Ascending aorta (tissue), 2 donors: Measurements from ENCODE around the gene UBQLNL. TPM values are rescaled to one million over a fixed set of nuclear protein-coding genes. Genes with fewer than 3 reads are reported as not detected.

Experiments used
- DNase-seq, 2 donors: peaks; one replicate each; pipeline ENCODE4 v3.0.0-alpha.2; 2019; ENCODE audit warnings: low spot score in 2 of 2
- H3K27ac ChIP-seq, 2 donors: fragments of 200-600 bp; sonication (generic); one replicate each; pipeline ENCODE4 v1.5.1; 2016 to 2017; ENCODE audit warnings: mild to moderate bottlenecking in 1 of 2
- H3K27me3 ChIP-seq: fragments of 200-600 bp; sonication (generic); one replicate; pipeline ENCODE4 v1.5.1; 2017
- H3K36me3 ChIP-seq, 2 donors: fragments of 200-600 bp; sonication (generic); one replicate each; pipeline ENCODE4 v1.5.1; 2016
- H3K4me1 ChIP-seq, 2 donors: fragments of 200-600 bp; sonication (generic); one replicate each; pipeline ENCODE4 v1.5.1; 2016 to 2017; ENCODE audit warnings: mild to moderate bottlenecking in 1 of 2
- H3K4me3 ChIP-seq, 2 donors: fragments of 200-600 bp; sonication (generic); one replicate each; pipeline ENCODE4 v1.5.1; 2016 to 2017; ENCODE audit warnings: mild to moderate bottlenecking in 1 of 2
- H3K9me3 ChIP-seq, 2 donors: fragments of 200-600 bp; sonication (generic); one replicate each; pipeline ENCODE4 v1.5.1; 2016
- intact Hi-C: fragments of 100-400 bp; cut with DNase I; formaldehyde crosslinking; loops from one replicate; pipeline ENCODE4 v1.15.1; 2023
- total RNA-seq: library from RNA; depleted of rRNA; stranded (reverse); fragments of >200 nt; gene quantifications from one replicate; pipeline ENCODE4 v1.1.0, GENCODE V29; 2016
- TF ChIP-seq, protein P1 (sequence below), 3 experiments: fragments of 200-600 bp in 2 of 3; fragments of 450-650 bp in 1 of 3; sonication (generic) in 2 of 3; IDR thresholded peaks; one replicate each; pipeline ENCODE4 v1.5.1; 2016 to 2019; ENCODE audit warnings: antibody characterized with exemption in 3 of 3, mild to moderate bottlenecking in 1 of 3, moderate library complexity in 1 of 3

The UBQLNL gene, protein sequence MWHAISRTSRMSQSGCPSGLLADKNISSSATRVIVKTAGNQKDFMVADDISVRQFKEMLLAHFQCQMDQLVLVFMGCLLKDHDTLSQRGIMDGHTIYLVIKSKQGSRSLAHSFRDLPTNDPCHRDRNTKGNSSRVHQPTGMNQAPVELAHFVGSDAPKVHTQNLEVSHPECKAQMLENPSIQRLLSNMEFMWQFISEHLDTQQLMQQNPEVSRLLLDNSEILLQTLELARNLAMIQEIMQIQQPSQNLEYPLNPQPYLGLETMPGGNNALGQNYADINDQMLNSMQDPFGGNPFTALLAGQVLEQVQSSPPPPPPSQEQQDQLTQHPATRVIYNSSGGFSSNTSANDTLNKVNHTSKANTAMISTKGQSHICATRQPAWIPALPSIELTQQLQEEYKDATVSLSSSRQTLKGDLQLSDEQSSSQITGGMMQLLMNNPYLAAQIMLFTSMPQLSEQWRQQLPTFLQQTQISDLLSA
- total RNA-seq = not detected

- DNase-seq = no peak
- intact Hi-C loops = no loop called here
- Histone ChIP-seq H3K9me3 (no peaks in the 10 kb centered on the region), H3K27ac (no peak within 1 kb of the TSS), H3K4me3 (no peak within 1 kb of the TSS), H3K36me3 (no peaks in the 10 kb centered on the region), H3K4me1 (no peaks in the 10 kb centered on the region), H3K27me3 (no peaks in the 10 kb centered on the region)
- TF ChIP-seq, protein P1, sequence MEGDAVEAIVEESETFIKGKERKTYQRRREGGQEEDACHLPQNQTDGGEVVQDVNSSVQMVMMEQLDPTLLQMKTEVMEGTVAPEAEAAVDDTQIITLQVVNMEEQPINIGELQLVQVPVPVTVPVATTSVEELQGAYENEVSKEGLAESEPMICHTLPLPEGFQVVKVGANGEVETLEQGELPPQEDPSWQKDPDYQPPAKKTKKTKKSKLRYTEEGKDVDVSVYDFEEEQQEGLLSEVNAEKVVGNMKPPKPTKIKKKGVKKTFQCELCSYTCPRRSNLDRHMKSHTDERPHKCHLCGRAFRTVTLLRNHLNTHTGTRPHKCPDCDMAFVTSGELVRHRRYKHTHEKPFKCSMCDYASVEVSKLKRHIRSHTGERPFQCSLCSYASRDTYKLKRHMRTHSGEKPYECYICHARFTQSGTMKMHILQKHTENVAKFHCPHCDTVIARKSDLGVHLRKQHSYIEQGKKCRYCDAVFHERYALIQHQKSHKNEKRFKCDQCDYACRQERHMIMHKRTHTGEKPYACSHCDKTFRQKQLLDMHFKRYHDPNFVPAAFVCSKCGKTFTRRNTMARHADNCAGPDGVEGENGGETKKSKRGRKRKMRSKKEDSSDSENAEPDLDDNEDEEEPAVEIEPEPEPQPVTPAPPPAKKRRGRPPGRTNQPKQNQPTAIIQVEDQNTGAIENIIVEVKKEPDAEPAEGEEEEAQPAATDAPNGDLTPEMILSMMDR (IDR thresholded peaks at IDR 0.05) = no peak
These were observed at the start of gene UBQLNL for GRCh38 chr11:5516599-5516998. Gene UBQLNL, minus strand, starts transcription at chr11:5516699. Its CDS starts 258 bp downstream, at chr11:5516441.

GRCh38 chr11:5564259-5565019 lies 47.9 kb upstream of the UBQLNL start:
- Histone ChIP-seq H3K9me3 (no peaks in the 10 kb centered on the region), H3K36me3 (no peaks in the 10 kb centered on the region), H3K4me1 (no peaks in the 10 kb centered on the region), H3K4me3 (no peak overlapping the region), H3K27me3 (no peaks in the 10 kb centered on the region), H3K27ac (no peak overlapping the region)
- intact Hi-C loops = no loop called here
- DNase-seq = no peak
- TF ChIP-seq, protein P1 (IDR thresholded peaks at IDR 0.05) = no peak

GRCh38 chr11:5557751-5558150 lies 41.3 kb upstream of the UBQLNL start:
- no peak for DNase-seq
- H3K36me3 ChIP-seq = no peaks in the 10 kb centered on the region
- no peak overlapping the region for H3K27ac ChIP-seq
- no peaks in the 10 kb centered on the region for H3K4me1 ChIP-seq
- TF ChIP-seq, protein P1 (IDR thresholded peaks at IDR 0.05) = no peak
- intact Hi-C loops = no loop called here
- no peak overlapping the region for H3K4me3 ChIP-seq
- no peaks in the 10 kb centered on the region for H3K9me3 ChIP-seq
- no peaks in the 10 kb centered on the region for H3K27me3 ChIP-seq

GRCh38 chr11:5556596-5557188 lies 40.2 kb upstream of the UBQLNL start:
- Histone ChIP-seq H3K4me3 (no peak overlapping the region), H3K27ac (no peak overlapping the region), H3K4me1 (no peaks in the 10 kb centered on the region), H3K9me3 (no peaks in the 10 kb centered on the region), H3K27me3 (no peaks in the 10 kb centered on the region), H3K36me3 (no peaks in the 10 kb centered on the region)
- no peak for DNase-seq
- intact Hi-C loops = no loop called here
- TF ChIP-seq, protein P1 (IDR thresholded peaks at IDR 0.05) = no peak

GRCh38 chr11:5553343-5553742 lies 36.8 kb upstream of the UBQLNL start:
- no peak for DNase-seq
- H3K27ac ChIP-seq = no peak overlapping the region
- no peaks in the 10 kb centered on the region for H3K36me3 ChIP-seq
- H3K9me3 ChIP-seq = no peaks in the 10 kb centered on the region
- no peaks in the 10 kb centered on the region for H3K4me1 ChIP-seq
- TF ChIP-seq, protein P1 (IDR thresholded peaks at IDR 0.05) = peak in 1 of 3 experiments; percentile 18
- H3K4me3 ChIP-seq = no peak overlapping the region
- no peaks in the 10 kb centered on the region for H3K27me3 ChIP-seq
- intact Hi-C loops = no loop called here
